ENCODE results near the gene PCDH20.
"Not testable (repeated sequence)": the region's sequence is repeated elsewhere in the genome, so short reads cannot be mapped to it uniquely, and the experiment has no call there.

Gene PCDH20

GRCh38 chr13:61415749-61416148, at the start of gene PCDH20:
Gene PCDH20, minus strand, starts transcription at chr13:61415849. Its CDS starts 691 bp downstream, at chr13:61415158.
- no peak for DNase-seq

- no peak for DNase-seq
Measured at GRCh38 chr13:61463024-61463423, 47.4 kb upstream of the PCDH20 start.

- no peak for DNase-seq
Measured at GRCh38 chr13:61453121-61453520, 37.5 kb upstream of the PCDH20 start.

GRCh38 chr13:61432029-61432428, 16.4 kb upstream of the PCDH20 start:
- no peak for DNase-seq

GRCh38 chr13:61423915-61424314, 8.3 kb upstream of the PCDH20 start:
- DNase-seq, result no peak

- no peak for DNase-seq
Measured at GRCh38 chr13:61417086-61417570, 1.5 kb upstream of the PCDH20 start.

GRCh38 chr13:61415058-61415721, 459 bp downstream of the PCDH20 start:
- DNase-seq, result no peak

- no peak for DNase-seq
Measured at GRCh38 chr13:61414686-61415057, 977 bp downstream of the PCDH20 start.

GRCh38 chr13:61413572-61414535, 1.8 kb downstream of the PCDH20 start:
- no peak for DNase-seq

GRCh38 chr13:61410669-61411297, 4.9 kb downstream of the PCDH20 start:
- DNase-seq, result no peak

GRCh38 chr13:61410266-61410665, 5.4 kb downstream of the PCDH20 start:
- DNase-seq, result no peak

- no peak for DNase-seq
Measured at GRCh38 chr13:61408571-61408970, 7.1 kb downstream of the PCDH20 start.

- no peak for DNase-seq
Measured at GRCh38 chr13:61406275-61406674, 9.4 kb downstream of the PCDH20 start.

- DNase-seq, result no peak
Measured at GRCh38 chr13:61396121-61396520, 19.5 kb downstream of the PCDH20 start.

- no peak for DNase-seq
Measured at GRCh38 chr13:61391426-61391825, 24.2 kb downstream of the PCDH20 start.

- no peak for DNase-seq
Measured at GRCh38 chr13:61387694-61388093, 28.0 kb downstream of the PCDH20 start.

- no peak for DNase-seq
Measured at GRCh38 chr13:61383111-61383510, 32.5 kb downstream of the PCDH20 start.

- no peak for DNase-seq
Measured at GRCh38 chr13:61370520-61370919, 45.1 kb downstream of the PCDH20 start.

- DNase-seq, result not testable (repeated sequence)
Measured at GRCh38 chr13:61364690-61365089, 51.0 kb downstream of the PCDH20 start.

- no peak for DNase-seq
Measured at GRCh38 chr13:61362522-61362921, 53.1 kb downstream of the PCDH20 start.
